IMR-90 (cell line): ENCODE results near the gene STRIP2. TPM values are rescaled to one million over a fixed set of nuclear protein-coding genes. Genes with fewer than 3 reads are reported as not detected.

Experiments used
- ATAC-seq: fragments of 200-7000 bp; cut with Tn5 transposase; 2 replicates; pipeline ENCODE4 v1.9.1; 2020; ENCODE audit warnings: low read depth, mild to moderate bottlenecking, moderate library complexity
- BruUV-seq: library from RNA; stranded (reverse); fragments of 400-500 nt; replicated peaks from 2 replicates; lab custom pipeline; 2021; lab: Mats Ljungman, UMichigan
- CTCF ChIA-PET: fragments of 300-600 bp; formaldehyde crosslinking; extraction: SDS; loops from one replicate; lab custom pipeline; 2021; ENCODE audit warnings: antibody characterized with exemption; lab: Yijun Ruan, JAX
- POLR2A ChIA-PET: fragments of 300-600 bp; sonication (Branson Sonifier 250); formaldehyde crosslinking; loops from one replicate; lab custom pipeline; 2022; ENCODE audit warnings: antibody characterized with exemption; ENCODE audit not compliant: unreplicated experiment; lab: Charles Lee
- DNase-seq: peaks from one replicate; pipeline ENCODE4 v3.0.0; 2013
- H2AFZ ChIP-seq: replicated peaks from 2 replicates; pipeline ENCODE3; 2013; ENCODE audit warnings: low read length, mild to moderate bottlenecking; ENCODE audit not compliant: poor library complexity
- H2AK5ac ChIP-seq: 2 replicates; pipeline ENCODE4 v1.6.1; 2013; ENCODE audit warnings: low read depth, low read length, inconsistent platforms
- H2AK9ac ChIP-seq: replicated peaks from 2 replicates; pipeline ENCODE3; 2013; ENCODE audit warnings: mild to moderate bottlenecking, low read depth, low read length, moderate library complexity; ENCODE audit not compliant: poor library complexity
- H2BK120ac ChIP-seq: 2 replicates; pipeline ENCODE4 v1.6.1; 2013; ENCODE audit warnings: low read depth, low read length, inconsistent platforms
- H2BK15ac ChIP-seq: 3 replicates; pipeline ENCODE4 v1.6.1; 2013; ENCODE audit warnings: low read depth, low read length, inconsistent platforms
- H2BK20ac ChIP-seq: 2 replicates; pipeline ENCODE4 v1.6.1; 2013; ENCODE audit warnings: low read depth, mild to moderate bottlenecking, inconsistent platforms, low read length, moderate library complexity
- H2BK5ac ChIP-seq: 2 replicates; pipeline ENCODE4 v1.6.1; 2013; ENCODE audit warnings: mild to moderate bottlenecking, low read depth, low read length, inconsistent platforms; ENCODE audit not compliant: poor library complexity, severe bottlenecking
- H3K14ac ChIP-seq: replicated peaks from 2 replicates; pipeline ENCODE4 v1.6.1; 2013; ENCODE audit warnings: low read depth, low read length, inconsistent platforms
- H3K18ac ChIP-seq: 2 replicates; pipeline ENCODE4 v1.6.1; 2013; ENCODE audit warnings: low read depth, low read length, control low read depth
- H3K23ac ChIP-seq: 2 replicates; pipeline ENCODE4 v1.6.1; 2013; ENCODE audit warnings: low read depth, low read length, inconsistent platforms
- H3K27ac ChIP-seq: 2 replicates; pipeline ENCODE4 v1.5.1; 2013; ENCODE audit warnings: mild to moderate bottlenecking, control low read depth, low read length; ENCODE audit not compliant: insufficient read depth
- H3K27me3 ChIP-seq: 2 replicates; pipeline ENCODE4 v1.6.1; 2013; ENCODE audit warnings: low read length; ENCODE audit not compliant: control insufficient read depth, insufficient read depth
- H3K36me3 ChIP-seq: 2 replicates; pipeline ENCODE4 v1.6.1; 2013; ENCODE audit warnings: low read length, mixed read lengths; ENCODE audit not compliant: control insufficient read depth, insufficient read depth
- H3K4ac ChIP-seq: 2 replicates; pipeline ENCODE4 v1.6.1; 2013; ENCODE audit warnings: low read depth, low read length, inconsistent platforms
- H3K4me1 ChIP-seq: 2 replicates; pipeline ENCODE4 v1.6.1; 2013; ENCODE audit warnings: low read length, mixed read lengths; ENCODE audit not compliant: control insufficient read depth, insufficient read depth
- H3K4me2 ChIP-seq: 2 replicates; pipeline ENCODE4 v1.6.1; 2013; ENCODE audit warnings: low read depth, mild to moderate bottlenecking, control low read depth, low read length, moderate library complexity
- H3K4me3 ChIP-seq: 2 replicates; pipeline ENCODE4 v1.5.1; 2013; ENCODE audit warnings: low read depth, mild to moderate bottlenecking, control low read depth, low read length, moderate library complexity; ENCODE audit not compliant: insufficient read depth
- H3K56ac ChIP-seq: 2 replicates; pipeline ENCODE4 v1.6.1; 2013; ENCODE audit warnings: low read length, inconsistent platforms; ENCODE audit not compliant: insufficient read depth; ENCODE audit errors: extremely low read depth
- H3K79me1 ChIP-seq, 2 experiments: 2 replicates each; pipeline ENCODE4 v1.6.1; 2013; ENCODE audit warnings: low read length in 2 of 2, inconsistent platforms in 1 of 2, low read depth in 1 of 2
- H3K9ac ChIP-seq: 2 replicates; pipeline ENCODE4 v1.6.1; 2013; ENCODE audit warnings: low read depth, low read length, control low read depth
- H3K9me1 ChIP-seq: 2 replicates; pipeline ENCODE4 v1.6.1; 2013; ENCODE audit warnings: low read length, inconsistent platforms; ENCODE audit not compliant: insufficient read depth
- H3K9me3 ChIP-seq: 2 replicates; pipeline ENCODE4 v1.6.1; 2013; ENCODE audit warnings: low read length; ENCODE audit not compliant: control insufficient read depth, insufficient read depth
- H4K20me1 ChIP-seq: 2 replicates; pipeline ENCODE4 v1.6.1; 2013; ENCODE audit warnings: low read length, inconsistent platforms; ENCODE audit not compliant: insufficient read depth
- H4K5ac ChIP-seq: 2 replicates; pipeline ENCODE4 v1.6.1; 2013; ENCODE audit warnings: mild to moderate bottlenecking, low read depth, low read length, control low read depth
- H4K8ac ChIP-seq, 2 experiments: 2 replicates each; pipeline ENCODE4 v1.6.1; 2013; ENCODE audit warnings: low read depth in 2 of 2, low read length in 2 of 2, control low read depth in 1 of 2, inconsistent platforms in 1 of 2
- H4K91ac ChIP-seq: 2 replicates; pipeline ENCODE4 v1.6.1; 2013; ENCODE audit warnings: low read depth, low read length, inconsistent platforms; ENCODE audit not compliant: insufficient read depth
- BHLHE40 ChIP-seq: fragments of 150-350 bp; IDR thresholded peaks from 2 replicates; pipeline ENCODE4 v1.6.1; 2016; ENCODE audit warnings: mild to moderate bottlenecking, low read depth, low read length
- CEBPB ChIP-seq: IDR thresholded peaks from 2 replicates; pipeline ENCODE4 v1.6.1; 2012; ENCODE audit warnings: low read depth, low read length, improper control_type of control experiment
- CHD1 ChIP-seq: IDR thresholded peaks from 2 replicates; pipeline ENCODE4 v1.6.1; 2012; ENCODE audit warnings: low read depth, low read length, improper control_type of control experiment
- ELK1 ChIP-seq: fragments of 150-350 bp; IDR thresholded peaks from 2 replicates; pipeline ENCODE4 v1.6.1; 2016; ENCODE audit warnings: low read depth, mild to moderate bottlenecking, low read length, moderate library complexity, borderline replicate concordance
- FOS ChIP-seq: fragments of 150-350 bp; IDR thresholded peaks from 2 replicates; pipeline ENCODE4 v1.6.1; 2016; ENCODE audit warnings: low read depth, low read length
- MAFK ChIP-seq: IDR thresholded peaks from 2 replicates; pipeline ENCODE4 v1.6.1; 2012; ENCODE audit warnings: low read depth, low read length, improper control_type of control experiment
- MAZ ChIP-seq: IDR thresholded peaks from 2 replicates; pipeline ENCODE4 v1.6.1; 2012; ENCODE audit warnings: low read depth, mild to moderate bottlenecking, low read length, improper control_type of control experiment, moderate library complexity, borderline replicate concordance
- MXI1 ChIP-seq: IDR thresholded peaks from 2 replicates; pipeline ENCODE4 v1.6.1; 2012; ENCODE audit warnings: low read depth, mild to moderate bottlenecking, low read length, moderate library complexity, borderline replicate concordance
- NFE2L2 ChIP-seq: fragments of 150-350 bp; IDR thresholded peaks from 2 replicates; pipeline ENCODE4 v1.6.1; 2016; ENCODE audit warnings: low read depth, mild to moderate bottlenecking, low read length
- POLR2A ChIP-seq: IDR thresholded peaks from 2 replicates; pipeline ENCODE4 v1.6.1; 2012; ENCODE audit warnings: mild to moderate bottlenecking, low read depth, low read length
- RAD21 ChIP-seq: IDR thresholded peaks from 2 replicates; pipeline ENCODE4 v1.6.1; 2012; ENCODE audit warnings: low read length, improper control_type of control experiment
- RCOR1 ChIP-seq: IDR thresholded peaks from 2 replicates; pipeline ENCODE4 v1.6.1; 2012; ENCODE audit warnings: mild to moderate bottlenecking, low read length, improper control_type of control experiment; ENCODE audit not compliant: insufficient replicate concordance
- RFX5 ChIP-seq: IDR thresholded peaks from 2 replicates; pipeline ENCODE4 v1.8.0; 2012; ENCODE audit warnings: low read depth, mild to moderate bottlenecking, low read length, moderate library complexity
- SMC3 ChIP-seq: fragments of 150-350 bp; IDR thresholded peaks from 2 replicates; pipeline ENCODE4 v1.6.1; 2016; ENCODE audit warnings: low read depth, mild to moderate bottlenecking, antibody characterized with exemption, low read length, moderate library complexity
- WGBS, 2 experiments: methylation state at CpG; one replicate each; pipeline versions ENCODE4 v1.1.5 to v1.1.7; 2013; ENCODE audit warnings: missing lambda C conversion rate in 2 of 2; ENCODE audit not compliant: insufficient read length in 1 of 2; ENCODE audit errors: extremely low coverage in 2 of 2; 5-methylcytosine and 5-hydroxymethylcytosine counted together
- dilution Hi-C: fragments of 300-500 bp; cut with HindIII; formaldehyde crosslinking; loops from one replicate; pipeline ENCODE4 v1.14.3; 2018; ENCODE audit warnings: low sequenced_read_pairs; ENCODE audit not compliant: unreplicated experiment
- in situ Hi-C: fragments of 300-500 bp; cut with MboI; formaldehyde crosslinking; loops from 3 replicates; pipeline ENCODE4 v1.14.3; 2019; ENCODE audit warnings: low sequenced_read_pairs, inconsistent platforms, mixed read lengths
- intact Hi-C: fragments of 100-400 bp; cut with micrococcal nuclease; formaldehyde crosslinking; loops from 2 replicates; pipeline ENCODE4 v1.10.0; 2022
- polyA plus RNA-seq, 3 experiments: library from polyadenylated mRNA; depleted of rRNA; stranded (reverse); fragments of >200 nt; gene quantifications; 2 replicates each; pipeline ENCODE4 v1.2.3, GENCODE V29; 2012; ENCODE audit warnings: low replicate concordance in 1 of 3
- total RNA-seq: library from RNA; depleted of rRNA; stranded (reverse); fragments of >200 nt; gene quantifications from 2 replicates; pipeline ENCODE4 v1.2.3, GENCODE V29; 2012
- TF ChIP-seq, protein P1 (sequence below): fragments of 150-350 bp; IDR thresholded peaks from 2 replicates; pipeline ENCODE4 v1.6.1; 2017; ENCODE audit warnings: mild to moderate bottlenecking, antibody characterized with exemption, low read length, low read depth
- TF ChIP-seq, protein P2 (sequence below): conservative IDR thresholded peaks from 2 replicates; pipeline ENCODE4 v1.5.1; 2012; ENCODE audit warnings: mild to moderate bottlenecking, low read depth, low read length, improper control_type of control experiment

The STRIP2 gene
- total and polyA plus RNA-seq, 2 of the 4 experiments (the other 2 are of a cell fraction): 1.8 to 3.0 TPM

DNA sequence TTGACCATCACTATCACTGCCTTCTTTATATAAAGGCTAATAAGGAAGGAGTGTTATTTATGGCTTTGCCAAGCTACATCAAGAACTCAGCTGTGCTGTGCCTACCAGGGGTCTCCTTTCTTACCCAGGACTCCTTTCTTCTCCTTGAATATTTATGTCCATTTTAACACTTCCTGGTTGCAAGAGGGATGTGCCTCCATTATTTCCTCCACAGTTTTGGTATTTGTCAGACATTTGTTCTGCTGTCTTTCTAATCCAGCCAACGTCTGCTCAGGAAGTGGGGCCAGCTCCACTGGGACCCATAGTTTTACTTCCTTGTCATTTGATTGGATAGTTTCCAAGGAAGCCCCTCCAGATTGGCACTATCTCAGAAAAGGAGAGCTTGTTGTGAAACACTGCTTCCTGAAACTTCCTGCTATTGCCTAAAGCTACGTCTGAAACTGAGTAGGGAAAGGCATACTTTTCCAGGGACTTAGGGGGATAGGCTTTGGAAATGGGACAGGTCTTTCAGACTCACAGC is 6.6 kb upstream of the STRIP2 start:
- Histone ChIP-seq H3K56ac (no peak overlapping the region), H2BK120ac (no peak overlapping the region), H3K36me3 (peaks cover 1% of the 10 kb centered on the region; the same call in 1 of the 2 replicates), H3K4ac (no peak overlapping the region), H3K4me2 (no peak overlapping the region), H2AK9ac (no peak overlapping the region), H3K9me1 (no peaks in the 10 kb centered on the region), H3K23ac (no peak overlapping the region), H3K27me3 (peaks cover 2% of the 10 kb centered on the region), H3K14ac (no peak overlapping the region), H3K18ac (no peak overlapping the region), H4K20me1 (no peaks in the 10 kb centered on the region), H2AK5ac (no peak overlapping the region), H2BK5ac (no peak overlapping the region), H3K27ac (no peak overlapping the region), H3K79me1 (no peaks in the 10 kb centered on the region), H4K8ac (no peak overlapping the region), H3K4me1 (no peaks in the 10 kb centered on the region), H3K9me3 (no peaks in the 10 kb centered on the region), H2BK20ac (no peak overlapping the region), H2AFZ (no peak overlapping the region), H4K5ac (no peak overlapping the region), H3K4me3 (no peak overlapping the region), H3K9ac (no peak overlapping the region), H2BK15ac (no peak overlapping the region), H4K91ac (no peak overlapping the region)
- dilution Hi-C loops: no loop called here
- in situ Hi-C loops: no loop called here
- intact Hi-C loops: no loop called here
- CTCF ChIA-PET: no interaction called here
- TF ChIP-seq CEBPB (no peak), SMC3 (no peak), NFE2L2 (no peak), MAFK (no peak), RAD21 (no peak), BHLHE40 (no peak), FOS (no peak), MXI1 (no peak), RFX5 (no peak), RCOR1 (no peak), ELK1 (no peak), MAZ (no peak), CHD1 (no peak), POLR2A (no peak)
- TF ChIP-seq, protein P1, sequence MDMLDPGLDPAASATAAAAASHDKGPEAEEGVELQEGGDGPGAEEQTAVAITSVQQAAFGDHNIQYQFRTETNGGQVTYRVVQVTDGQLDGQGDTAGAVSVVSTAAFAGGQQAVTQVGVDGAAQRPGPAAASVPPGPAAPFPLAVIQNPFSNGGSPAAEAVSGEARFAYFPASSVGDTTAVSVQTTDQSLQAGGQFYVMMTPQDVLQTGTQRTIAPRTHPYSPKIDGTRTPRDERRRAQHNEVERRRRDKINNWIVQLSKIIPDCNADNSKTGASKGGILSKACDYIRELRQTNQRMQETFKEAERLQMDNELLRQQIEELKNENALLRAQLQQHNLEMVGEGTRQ: no peak
- TF ChIP-seq, protein P2, sequence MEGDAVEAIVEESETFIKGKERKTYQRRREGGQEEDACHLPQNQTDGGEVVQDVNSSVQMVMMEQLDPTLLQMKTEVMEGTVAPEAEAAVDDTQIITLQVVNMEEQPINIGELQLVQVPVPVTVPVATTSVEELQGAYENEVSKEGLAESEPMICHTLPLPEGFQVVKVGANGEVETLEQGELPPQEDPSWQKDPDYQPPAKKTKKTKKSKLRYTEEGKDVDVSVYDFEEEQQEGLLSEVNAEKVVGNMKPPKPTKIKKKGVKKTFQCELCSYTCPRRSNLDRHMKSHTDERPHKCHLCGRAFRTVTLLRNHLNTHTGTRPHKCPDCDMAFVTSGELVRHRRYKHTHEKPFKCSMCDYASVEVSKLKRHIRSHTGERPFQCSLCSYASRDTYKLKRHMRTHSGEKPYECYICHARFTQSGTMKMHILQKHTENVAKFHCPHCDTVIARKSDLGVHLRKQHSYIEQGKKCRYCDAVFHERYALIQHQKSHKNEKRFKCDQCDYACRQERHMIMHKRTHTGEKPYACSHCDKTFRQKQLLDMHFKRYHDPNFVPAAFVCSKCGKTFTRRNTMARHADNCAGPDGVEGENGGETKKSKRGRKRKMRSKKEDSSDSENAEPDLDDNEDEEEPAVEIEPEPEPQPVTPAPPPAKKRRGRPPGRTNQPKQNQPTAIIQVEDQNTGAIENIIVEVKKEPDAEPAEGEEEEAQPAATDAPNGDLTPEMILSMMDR: no peak
- no CpG with 5 or more reads among the region's 2 CpGs for WGBS, 2 experiments
- POLR2A ChIA-PET: no interaction called here
- ATAC-seq: no peak
- no TSS peak for BruUV-seq
- DNase-seq: no peak
